HepG2 (cell line): ENCODE results near the gene TRAF4. TPM values are rescaled to one million over a fixed set of nuclear protein-coding genes. Genes with fewer than 3 reads are reported as not detected.

Source experiments
- ATAC-seq: fragments of 200-7000 bp; cut with Tn5 transposase; 3 replicates; pipeline ENCODE4 v1.9.1; 2020; ENCODE audit warnings: mild to moderate bottlenecking, moderate library complexity
- BruUV-seq: library from RNA; stranded (reverse); fragments of 400-500 nt; replicated peaks from 2 replicates; lab custom pipeline; 2021; lab: Mats Ljungman, UMichigan
- CTCF ChIA-PET: fragments of 300-600 bp; formaldehyde crosslinking; extraction: SDS; loops from one replicate; lab custom pipeline; 2021; ENCODE audit warnings: low total read pairs, inconsistent platforms, low intra/inter-chr PET ratio; lab: Yijun Ruan, JAX
- POLR2A ChIA-PET: fragments of 350-600 bp; sonication (Branson Sonifier 250); formaldehyde crosslinking; loops from one replicate; lab custom pipeline; 2020; ENCODE audit warnings: antibody characterized with exemption, inconsistent platforms; lab: Yijun Ruan, JAX
- DNase-seq: peaks from one replicate; pipeline ENCODE4 v3.0.0-alpha.2; 2015; ENCODE audit warnings: low spot score
- FAIRE-seq: peaks from 3 replicates; lab custom pipeline; 2011; peaks lifted over from hg19 to GRCh38; lab: Jason Lieb, UNC
- H2AFZ ChIP-seq: one replicate; pipeline ENCODE4 v1.6.1; 2011; ENCODE audit warnings: low read length, inconsistent platforms
- H3K27ac ChIP-seq: fragments of 300-600 bp; 3 replicates; pipeline ENCODE4 v1.8.0; 2011; ENCODE audit warnings: mixed run types, mild to moderate bottlenecking, mixed read lengths, low read length, inconsistent platforms; ENCODE audit not compliant: insufficient read depth; ENCODE audit errors: extremely low read length
- H3K27me3 ChIP-seq, 2 experiments: fragments of 200-600 bp in 1 of 2; 2 replicates in 1 of 2; 3 replicates in 1 of 2; pipeline versions ENCODE4 v1.6.0 to v1.8.0; 2011; ENCODE audit warnings: low read length in 2 of 2, mild to moderate bottlenecking in 2 of 2, moderate library complexity in 2 of 2, inconsistent platforms in 1 of 2; ENCODE audit not compliant: insufficient read depth in 2 of 2, control insufficient read depth in 1 of 2
- H3K36me3 ChIP-seq, 2 experiments: fragments of 200-600 bp in 1 of 2; replicated peaks in 1 of 2; 2 replicates in 1 of 2; 3 replicates in 1 of 2; pipeline versions ENCODE4 v1.5.1 to v1.8.0; 2011; ENCODE audit warnings: low read length in 2 of 2, inconsistent platforms in 1 of 2; ENCODE audit not compliant: insufficient read depth in 2 of 2, control insufficient read depth in 1 of 2
- H3K4me1 ChIP-seq: 2 replicates; pipeline ENCODE4 v1.5.1; 2012; ENCODE audit warnings: low read length, inconsistent platforms; ENCODE audit not compliant: insufficient read depth
- H3K4me2 ChIP-seq: 2 replicates; pipeline ENCODE4 v1.6.0; 2011; ENCODE audit warnings: low read depth, low read length, inconsistent platforms
- H3K4me3 ChIP-seq, 3 experiments: fragments of 200-600 bp in 1 of 3; sonication (generic), shearing (Covaris generic) in 1 of 3; replicated peaks in 1 of 3; 2 replicates each; pipeline ENCODE4 v1.5.1; 2011 to 2016; ENCODE audit warnings: low read length in 3 of 3, inconsistent platforms in 2 of 3, low read depth in 2 of 3, mild to moderate bottlenecking in 2 of 3, control low read depth in 1 of 3, mixed read lengths in 1 of 3; ENCODE audit not compliant: insufficient read depth in 1 of 3
- H3K79me2 ChIP-seq: one replicate; pipeline ENCODE4 v1.6.1; 2011; ENCODE audit warnings: low read length, inconsistent platforms; ENCODE audit not compliant: insufficient read depth
- H3K9ac ChIP-seq: 2 replicates; pipeline ENCODE4 v1.6.0; 2011; ENCODE audit warnings: mild to moderate bottlenecking, low read depth, low read length, inconsistent platforms; ENCODE audit not compliant: insufficient read depth
- H3K9me3 ChIP-seq: 2 replicates; pipeline ENCODE4 v1.5.1; 2012; ENCODE audit warnings: mild to moderate bottlenecking, low read length
- H4K20me1 ChIP-seq: 2 replicates; pipeline ENCODE4 v1.6.0; 2011; ENCODE audit warnings: inconsistent platforms, mild to moderate bottlenecking, low read length, moderate library complexity; ENCODE audit not compliant: insufficient read depth
- AGO2 ChIP-seq: fragments of 200-400 bp; formaldehyde crosslinking; optimal IDR thresholded peaks from 2 replicates; pipeline ENCODE3; 2017; ENCODE audit warnings: mild to moderate bottlenecking, low read depth, low read length, moderate library complexity
- FOSL2 ChIP-seq: sonication (generic); formaldehyde crosslinking; IDR thresholded peaks from 2 replicates; pipeline ENCODE4 v1.4.0; 2020; ENCODE audit warnings: missing genetic modification reagents
- FOXA3 ChIP-seq: IDR thresholded peaks from 2 replicates; pipeline ENCODE4 v1.6.1; 2016; ENCODE audit warnings: missing genetic modification reagents, missing compliant biosample characterization
- FOXK2 ChIP-seq: fragments of 450-650 bp; IDR thresholded peaks from 2 replicates; pipeline ENCODE4 v1.6.1; 2016
- HNRNPL ChIP-seq: fragments of 200-400 bp; formaldehyde crosslinking; IDR thresholded peaks from 2 replicates; pipeline ENCODE4 v1.6.1; 2017; ENCODE audit warnings: mild to moderate bottlenecking, low read depth, low read length
- MAFF ChIP-seq: IDR thresholded peaks from 2 replicates; pipeline ENCODE4 v1.6.1; 2011; ENCODE audit warnings: low read depth, low read length, improper control_type of control experiment
- MAFK ChIP-seq, 2 experiments: IDR thresholded peaks in 1 of 2; conservative IDR thresholded peaks in 1 of 2; 2 replicates each; pipeline ENCODE4 v1.6.1; 2011; ENCODE audit warnings: improper control_type of control experiment in 2 of 2, low read length in 2 of 2
- NRL ChIP-seq: sonication (generic); formaldehyde crosslinking; IDR thresholded peaks from 2 replicates; pipeline ENCODE4 v1.5.0; 2020; ENCODE audit warnings: missing genetic modification reagents, mild to moderate bottlenecking, moderate library complexity, borderline replicate concordance
- PHF5A ChIP-seq: IDR thresholded peaks from one replicate; pipeline ENCODE4 v1.6.1; 2018; ENCODE audit warnings: low read depth, missing genetic modification reagents; ENCODE audit not compliant: unreplicated experiment
- POLR2A ChIP-seq, 2 experiments: IDR thresholded peaks; 2 replicates each; pipeline ENCODE4 v1.6.1; 2011; ENCODE audit warnings: low read depth in 2 of 2, low read length in 2 of 2, mild to moderate bottlenecking in 1 of 2, moderate library complexity in 1 of 2; ENCODE audit not compliant: insufficient read depth in 1 of 2
- POLR2AphosphoS2 ChIP-seq: IDR thresholded peaks from 2 replicates; pipeline ENCODE4 v1.6.1; 2011; ENCODE audit warnings: low read depth, low read length, improper control_type of control experiment
- RBFOX2 ChIP-seq: fragments of 200-400 bp; formaldehyde crosslinking; IDR thresholded peaks from 2 replicates; pipeline ENCODE4 v1.6.1; 2017; ENCODE audit warnings: low read depth, mild to moderate bottlenecking, low read length
- SOX6 ChIP-seq, 2 experiments: fragments of 450-650 bp in 1 of 2; sonication (generic) in 1 of 2; formaldehyde crosslinking in 1 of 2; IDR thresholded peaks; 2 replicates each; pipeline versions ENCODE4 v1.4.0 to v1.6.1; 2017 to 2020; ENCODE audit warnings: antibody characterized with exemption in 1 of 2, mild to moderate bottlenecking in 1 of 2, missing genetic modification reagents in 1 of 2
- ZNF572 ChIP-seq: sonication (generic); formaldehyde crosslinking; IDR thresholded peaks from 2 replicates; pipeline ENCODE4 v1.5.1; 2020; ENCODE audit warnings: mild to moderate bottlenecking, missing genetic modification reagents
- ZNF605 ChIP-seq: sonication (generic); formaldehyde crosslinking; IDR thresholded peaks from 2 replicates; pipeline ENCODE4 v1.8.0; 2022; ENCODE audit warnings: mild to moderate bottlenecking, missing genetic modification reagents
- ZNF776 ChIP-seq: sonication (generic); formaldehyde crosslinking; IDR thresholded peaks from 2 replicates; pipeline ENCODE4 v1.4.0; 2020; ENCODE audit warnings: mild to moderate bottlenecking, missing genetic modification reagents
- ZNF788 ChIP-seq: sonication (generic); formaldehyde crosslinking; IDR thresholded peaks from 2 replicates; pipeline ENCODE4 v1.5.0; 2020; ENCODE audit warnings: mild to moderate bottlenecking, missing genetic modification reagents, borderline replicate concordance
- WGBS: methylation state at CpG from one replicate; pipeline ENCODE4 v1.1.6; 2017; ENCODE audit warnings: low lambda C conversion rate; 5-methylcytosine and 5-hydroxymethylcytosine counted together
- in situ Hi-C: cut with HindIII; loops from 2 replicates; pipeline ENCODE4 v1.10.0; 2017; ENCODE audit warnings: low pct_unique_long_range_greater_than_20kb; ENCODE audit not compliant: extremely low pct_ligation_motif_present
- intact Hi-C: fragments of 100-400 bp; cut with micrococcal nuclease; formaldehyde crosslinking; loops from one replicate; pipeline ENCODE4 v1.10.0; 2022; ENCODE audit not compliant: unreplicated experiment
- polyA plus RNA-seq, 8 experiments: library from polyadenylated mRNA; depleted of rRNA in 3 of 8; stranded (reverse) in 7 of 8; unstranded in 1 of 8; fragments of >200 nt; fragmentation: Illumina TruSeq in 4 of 8; extraction: Trizol in 4 of 8; gene quantifications; 2 replicates each; pipeline versions ENCODE4 v1.2.1 to v1.2.3, GENCODE V29; 2011 to 2016; ENCODE audit warnings: low read depth in 4 of 8, missing spikeins in 1 of 8, mixed read lengths in 1 of 8; ENCODE audit not compliant: insufficient read depth in 1 of 8
- total RNA-seq, 5 experiments: library from RNA; depleted of rRNA; stranded (reverse); fragments of >200 nt; fragmentation: Illumina TruSeq; extraction: Trizol; gene quantifications; 2 replicates each; pipeline ENCODE4 v1.2.3, GENCODE V29; 2016; ENCODE audit warnings: low read depth in 1 of 5
- TF ChIP-seq, protein P1 (sequence below): sonication (generic); formaldehyde crosslinking; IDR thresholded peaks from 2 replicates; pipeline ENCODE4 v1.8.0; 2022; ENCODE audit warnings: mild to moderate bottlenecking, missing genetic modification reagents, moderate library complexity

TRAF4 gene
- total and polyA plus RNA-seq, 2 of the 13 experiments (the other 11 are each of a cell fraction or from before 2014, with no cell fraction given) = 86.0 to 89.9 TPM

GRCh38 chr17:28744972-28745785 is 1.4 kb downstream of the TRAF4 start (continued):
- TF ChIP-seq FOXA3 (CRISPR knock-in tag) = peak; percentile 67

- no peak for DNase-seq
These were observed 2.1 kb downstream of the TRAF4 start for GRCh38 chr17:28745786-28746411.

More at GRCh38 chr17:28745786-28746411, 2.1 kb downstream of the TRAF4 start:
- Histone ChIP-seq H3K4me2 (peak overlapping the region; percentile 98), H3K36me3 (peaks cover 36 to 43% of the 10 kb centered on the region in 2 experiments), H3K9me3 (no peaks in the 10 kb centered on the region), H2AFZ (no peak overlapping the region), H4K20me1 (peaks cover 52% of the 10 kb centered on the region), H3K9ac (peak overlapping the region; percentile 98), H3K4me1 (peaks cover 68% of the 10 kb centered on the region), H3K79me2 (peaks cover 33% of the 10 kb centered on the region), H3K27ac (peak overlapping the region; percentile 95), H3K4me3 (peak overlapping the region; percentile 72 to 93 (median 74); a peak in 5 of 6 replicates), H3K27me3 (no peaks in the 10 kb centered on the region; a peak in 1 of 5 replicates)
- WGBS = 75% methylated on average over 4 of the region's 4 CpGs
- FAIRE-seq (no peak), ATAC-seq (no peak)
- ChIA-PET CTCF (no interaction called here), POLR2A (interaction anchor here (0.8 to 12.3 kb wide), 15 partner anchors 8 to 204 kb away, joined by 3 to 590 read pairs (median 5); partner anchors contain the start of genes DHRS13, FAM222B, FLOT2 and NEK8)
- intact Hi-C loops = loop anchor here (1.0 kb wide), 1 partner anchor 18 kb away; the partner anchor contains the start of gene NEK8
- no TSS peak for BruUV-seq
- in situ Hi-C loops = loop anchor here (25.0 kb wide), 1 partner anchor 366 kb away; no protein-coding TSS in a partner anchor
- TF ChIP-seq POLR2AphosphoS2 (peak; percentile 67; the same call in 1 of the 2 replicates), FOXK2 (no peak), RBFOX2 (peak; percentile 70), ZNF572 (0 out of 2 replicates have a peak, but pooled peaks have one; percentile 43), ZNF605 (CRISPR knock-in tag) (no peak), HNRNPL (peak; percentile 65; the same call in 1 of the 2 replicates), NRL (0 out of 2 replicates have a peak, but pooled peaks have one; percentile 42), MAFF (peak; percentile 90), ZNF788 (0 out of 2 replicates have a peak, but pooled peaks have one; percentile 31), SOX6 (IDR thresholded peaks at IDR 0.05) (no peak), SOX6 (CRISPR knock-in tag; IDR thresholded peaks at IDR 0.05) (no peak), FOSL2 (CRISPR knock-in tag) (peak; percentile 13; the same call in 1 of the 2 replicates), PHF5A (CRISPR knock-in tag) (no peak), AGO2 (peak; percentile 69), ZNF776 (CRISPR knock-in tag) (no peak), MAFK (conservative IDR thresholded peaks at IDR 0.05 in 1 of 2, IDR thresholded peaks at IDR 0.05 in 1 of 2; ENCODE audit: low read length in 2 of 2) (peak; percentile 91 to 94), POLR2A (IDR thresholded peaks at IDR 0.05; ENCODE audit: insufficient read depth in 1 of 2, low read depth in 2 of 2, low read length in 2 of 2) (peak in 1 of 2 experiments; percentile 2; a peak in 1 of 4 replicates)
- TF ChIP-seq, protein P1, sequence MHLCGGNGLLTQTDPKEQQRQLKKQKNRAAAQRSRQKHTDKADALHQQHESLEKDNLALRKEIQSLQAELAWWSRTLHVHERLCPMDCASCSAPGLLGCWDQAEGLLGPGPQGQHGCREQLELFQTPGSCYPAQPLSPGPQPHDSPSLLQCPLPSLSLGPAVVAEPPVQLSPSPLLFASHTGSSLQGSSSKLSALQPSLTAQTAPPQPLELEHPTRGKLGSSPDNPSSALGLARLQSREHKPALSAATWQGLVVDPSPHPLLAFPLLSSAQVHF = 0 out of 2 replicates have a peak, but pooled peaks have one; percentile 0
